SK-N-SH (cell line): ENCODE results near the gene DLG4. TPM values are rescaled to one million over a fixed set of nuclear protein-coding genes. Genes with fewer than 3 reads are reported as not detected.

Experiments
- CTCF ChIA-PET: fragments of 300-600, 350-600 bp; formaldehyde crosslinking; extraction: SDS; loops from one replicate; lab custom pipeline; 2021; lab: Yijun Ruan, JAX
- POLR2A ChIA-PET: fragments of 350-600 bp; sonication (Branson Sonifier 250); formaldehyde crosslinking; extraction: SDS; loops from one replicate; lab custom pipeline; 2020; ENCODE audit warnings: antibody characterized with exemption, inconsistent platforms; lab: Yijun Ruan, JAX
- DNase-seq: peaks from one replicate; pipeline ENCODE4 v3.0.0; 2012
- H2AFZ ChIP-seq: fragments of 200-600 bp; sonication (generic); 2 replicates; pipeline ENCODE4 v1.8.1; 2016; ENCODE audit warnings: antibody characterized with exemption, mild to moderate bottlenecking, low read depth
- H3F3A ChIP-seq: fragments of 200-600 bp; sonication (generic); replicated peaks from 2 replicates; pipeline ENCODE3; 2016; ENCODE audit warnings: antibody characterized with exemption, mild to moderate bottlenecking; ENCODE audit not compliant: insufficient read depth
- H3K27ac ChIP-seq, 2 experiments: fragments of 200-500 bp in 1 of 2; fragments of 200-600 bp in 1 of 2; sonication (Bioruptor generic) in 1 of 2; sonication (generic), shearing (Covaris generic) in 1 of 2; 2 replicates each; pipeline versions ENCODE4 v1.5.1 to v1.6.1; 2014 to 2016; ENCODE audit warnings: low read depth in 2 of 2, inconsistent platforms in 1 of 2, low read length in 1 of 2, mild to moderate bottlenecking in 1 of 2, mixed read lengths in 1 of 2
- H3K27me3 ChIP-seq: fragments of 200-600 bp; sonication (generic), shearing (Covaris generic); 2 replicates; pipeline ENCODE4 v1.6.1; 2016; ENCODE audit warnings: mixed run types; ENCODE audit not compliant: insufficient read depth
- H3K36me3 ChIP-seq, 2 experiments: fragments of 200-500 bp in 1 of 2; fragments of 200-600 bp in 1 of 2; sonication (Bioruptor generic) in 1 of 2; sonication (generic) in 1 of 2; replicated peaks in 1 of 2; 2 replicates each; pipeline versions ENCODE3 to v1.5.1; 2014 to 2016; ENCODE audit warnings: low read length in 1 of 2, mild to moderate bottlenecking in 1 of 2; ENCODE audit not compliant: insufficient read depth in 2 of 2, control insufficient read depth in 1 of 2
- H3K4me1 ChIP-seq, 2 experiments: fragments of 200-500 bp in 1 of 2; fragments of 200-600 bp in 1 of 2; sonication (Bioruptor generic) in 1 of 2; sonication (generic), shearing (Covaris generic) in 1 of 2; 2 replicates each; pipeline versions ENCODE4 v1.5.1 to v1.6.1; 2014 to 2016; ENCODE audit warnings: low read depth in 1 of 2, low read length in 1 of 2, mixed run types in 1 of 2; ENCODE audit not compliant: insufficient read depth in 2 of 2, control insufficient read depth in 1 of 2
- H3K4me2 ChIP-seq: fragments of 200-600 bp; sonication (generic), shearing (Covaris generic); 2 replicates; pipeline ENCODE4 v1.6.1; 2017; ENCODE audit warnings: mixed run types
- H3K4me3 ChIP-seq, 2 experiments: fragments of 200-500 bp in 1 of 2; fragments of 200-600 bp in 1 of 2; sonication (Bioruptor generic) in 1 of 2; sonication (generic), shearing (Covaris generic) in 1 of 2; 2 replicates each; pipeline versions ENCODE4 v1.5.1 to v1.8.1; 2014 to 2016; ENCODE audit warnings: low read depth in 2 of 2, inconsistent platforms in 1 of 2, low read length in 1 of 2, mild to moderate bottlenecking in 1 of 2, mixed read lengths in 1 of 2, moderate library complexity in 1 of 2
- H3K79me2 ChIP-seq: fragments of 200-600 bp; sonication (generic); 2 replicates; pipeline ENCODE4 v1.8.1; 2017; ENCODE audit warnings: mild to moderate bottlenecking; ENCODE audit not compliant: insufficient read depth
- H3K9ac ChIP-seq: fragments of 200-600 bp; sonication (generic); 2 replicates; pipeline ENCODE4 v1.6.1; 2017; ENCODE audit warnings: mixed run types
- H3K9me2 ChIP-seq: fragments of 200-600 bp; sonication (generic); 2 replicates; pipeline ENCODE4 v1.6.1; 2017; ENCODE audit warnings: mixed run types
- H3K9me3 ChIP-seq: fragments of 200-600 bp; sonication (generic); 2 replicates; pipeline ENCODE4 v1.6.1; 2017; ENCODE audit warnings: mixed run types, mild to moderate bottlenecking, moderate library complexity
- H4K20me1 ChIP-seq: fragments of 200-600 bp; sonication (generic); 2 replicates; pipeline ENCODE4 v1.6.1; 2017; ENCODE audit warnings: mild to moderate bottlenecking, mixed run types; ENCODE audit not compliant: insufficient read depth
- CHD2 ChIP-seq: fragments of 150-350 bp; IDR thresholded peaks from 2 replicates; pipeline ENCODE4 v1.6.1; 2018; ENCODE audit warnings: low read length; ENCODE audit not compliant: partially characterized antibody
- ELF1 ChIP-seq: IDR thresholded peaks from 2 replicates; pipeline ENCODE4 v1.4.0; 2012
- EP300 ChIP-seq, 2 experiments: IDR thresholded peaks; 2 replicates each; pipeline versions ENCODE4 v1.4.0 to v1.6.1; 2012; ENCODE audit warnings: borderline replicate concordance in 1 of 2, low read depth in 1 of 2, low read length in 1 of 2
- EZH2phosphoT487 ChIP-seq: fragments of 200-600 bp; sonication (generic); IDR thresholded peaks from 2 replicates; pipeline ENCODE4 v1.6.1; 2017; ENCODE audit warnings: low read depth, mixed run types, mild to moderate bottlenecking, antibody characterized with exemption, moderate library complexity, borderline replicate concordance
- FOSL2 ChIP-seq: IDR thresholded peaks from 2 replicates; pipeline ENCODE4 v1.4.0; 2012; ENCODE audit warnings: low read depth, mild to moderate bottlenecking, moderate library complexity, borderline replicate concordance
- FOXJ3 ChIP-seq: sonication (generic); formaldehyde crosslinking; IDR thresholded peaks from 2 replicates; pipeline ENCODE4 v1.5.1; 2020; ENCODE audit warnings: mild to moderate bottlenecking, missing genetic modification reagents
- MAX ChIP-seq: IDR thresholded peaks from 2 replicates; pipeline ENCODE4 v1.4.0; 2012; ENCODE audit warnings: low read depth
- MXI1 ChIP-seq: IDR thresholded peaks from 2 replicates; pipeline ENCODE4 v1.6.1; 2012; ENCODE audit warnings: mild to moderate bottlenecking, low read depth, low read length, improper control_type of control experiment
- NFIC ChIP-seq: IDR thresholded peaks from 2 replicates; pipeline ENCODE4 v1.4.0; 2012; ENCODE audit warnings: borderline replicate concordance
- NRF1 ChIP-seq: IDR thresholded peaks from 2 replicates; pipeline ENCODE4 v1.6.1; 2012; ENCODE audit warnings: low read depth, mild to moderate bottlenecking, low read length
- PBX3 ChIP-seq: IDR thresholded peaks from 2 replicates; pipeline ENCODE4; 2012
- RAD21 ChIP-seq: IDR thresholded peaks from 2 replicates; pipeline ENCODE4 v1.6.1; 2012; ENCODE audit warnings: mild to moderate bottlenecking, low read length
- REST ChIP-seq: IDR thresholded peaks from 2 replicates; pipeline ENCODE4 v1.6.1; 2012; ENCODE audit warnings: mild to moderate bottlenecking, low read depth, low read length, moderate library complexity
- RFX5 ChIP-seq: IDR thresholded peaks from 2 replicates; pipeline ENCODE4 v1.6.1; 2012; ENCODE audit warnings: mild to moderate bottlenecking, improper control_type of control experiment, low read length
- RXRA ChIP-seq: IDR thresholded peaks from 2 replicates; pipeline ENCODE4 v1.4.0; 2012; ENCODE audit warnings: low read depth, mild to moderate bottlenecking, borderline replicate concordance
- SIN3A ChIP-seq: IDR thresholded peaks from 2 replicates; pipeline ENCODE4 v1.6.1; 2012; ENCODE audit warnings: low read depth, mild to moderate bottlenecking, low read length, moderate library complexity, borderline replicate concordance
- TAF1 ChIP-seq: IDR thresholded peaks from 2 replicates; pipeline ENCODE4 v1.6.1; 2012; ENCODE audit warnings: low read depth, mild to moderate bottlenecking, low read length, moderate library complexity, borderline replicate concordance
- TCF12 ChIP-seq: IDR thresholded peaks from 2 replicates; pipeline ENCODE4 v1.4.0; 2012
- YY1 ChIP-seq: IDR thresholded peaks from 2 replicates; pipeline ENCODE4 v1.4.0; 2012; ENCODE audit warnings: low read depth, mild to moderate bottlenecking
- WGBS: methylation state at CpG from one replicate; pipeline ENCODE4 v1.1.6; 2017; ENCODE audit warnings: low lambda C conversion rate; 5-methylcytosine and 5-hydroxymethylcytosine counted together
- polyA plus RNA-seq, 3 experiments: library from polyadenylated mRNA; depleted of rRNA; stranded (reverse); fragments of >200 nt; gene quantifications; 2 replicates each; pipeline ENCODE4 v1.2.3, GENCODE V29; 2012

DLG4 gene
- polyA plus RNA-seq, 1 of the 3 experiments (the other 2 are of a cell fraction), result 30.5 TPM

GRCh38 chr17:7176107-7176840 is 43.4 kb downstream of the DLG4 start:
- no peaks in the 10 kb centered on the region for H3K36me3 ChIP-seq
- H3K4me3 ChIP-seq, result no peak overlapping the region
- H3K9me2 ChIP-seq, result no peaks in the 10 kb centered on the region
- no peaks in the 10 kb centered on the region for H3K9me3 ChIP-seq
- H3K27me3 ChIP-seq, result no peaks in the 10 kb centered on the region
- H4K20me1 ChIP-seq, result no peaks in the 10 kb centered on the region
- H3F3A ChIP-seq, result peaks cover 3% of the 10 kb centered on the region
- POLR2A ChIA-PET, result interaction anchor here (0.6 kb wide), 1 partner anchor 228 kb away, joined by 3 read pairs; the partner anchor contains the start of gene TMEM256
- DNase-seq, result no peak
- TF ChIP-seq NFIC, result no peak
- no peak for TF ChIP-seq REST
- TF ChIP-seq YY1, result no peak
- TF ChIP-seq PBX3, result no peak
- no peak for TF ChIP-seq EZH2phosphoT487
- no peak for TF ChIP-seq FOXJ3 (CRISPR knock-in tag)
- no peak for TF ChIP-seq MAX
- no peak for TF ChIP-seq NRF1
- TF ChIP-seq FOSL2, result no peak
- no peak for TF ChIP-seq TAF1
- TF ChIP-seq, all 33 proteins: peak for 0
- peaks cover 0 to 8% of the 10 kb centered on the region in 2 experiments; a peak in 1 of 4 replicates for H3K4me1 ChIP-seq
- H3K9ac ChIP-seq, result no peak overlapping the region
- H3K4me2 ChIP-seq, result no peak overlapping the region
- no peak overlapping the region for H3K27ac ChIP-seq
- CTCF ChIA-PET, result interaction anchor here (1.3 to 12.9 kb wide), 17 partner anchors 9 to 308 kb away, joined by 3 to 217 read pairs (median 10); partner anchors contain the start of genes ASGR2, POLR2A and SLC16A11
- no peaks in the 10 kb centered on the region for H3K79me2 ChIP-seq
- 87% methylated on average over 1 of the region's 1 CpG for WGBS
- no peak overlapping the region for H2AFZ ChIP-seq

GRCh38 chr17:7175330-7175733 is 44.3 kb downstream of the DLG4 start:
- CTCF ChIA-PET, result no interaction called here
- no peaks in the 10 kb centered on the region for H3K36me3 ChIP-seq
- no peak overlapping the region for H3K4me3 ChIP-seq
- no peak overlapping the region for H3K4me2 ChIP-seq
- H3K9me2 ChIP-seq, result no peaks in the 10 kb centered on the region
- 74% methylated on average over 5 of the region's 5 CpGs for WGBS
- no peaks in the 10 kb centered on the region for H3K9me3 ChIP-seq
- H3K9ac ChIP-seq, result no peak overlapping the region
- no peak for DNase-seq
- no peaks in the 10 kb centered on the region for H3K79me2 ChIP-seq
- H2AFZ ChIP-seq, result no peak overlapping the region
- H3K27me3 ChIP-seq, result no peaks in the 10 kb centered on the region
- H4K20me1 ChIP-seq, result no peaks in the 10 kb centered on the region
- no peak overlapping the region for H3K27ac ChIP-seq
- POLR2A ChIA-PET, result no interaction called here
- peaks cover 3% of the 10 kb centered on the region for H3F3A ChIP-seq
- H3K4me1 ChIP-seq, result peaks cover 0 to 8% of the 10 kb centered on the region in 2 experiments; a peak in 1 of 4 replicates
- no peak for TF ChIP-seq MXI1
- TF ChIP-seq RXRA, result no peak
- TF ChIP-seq TAF1, result no peak
- no peak for TF ChIP-seq RAD21
- TF ChIP-seq RFX5, result no peak
- TF ChIP-seq SIN3A, result no peak
- no peak for TF ChIP-seq YY1
- no peak for TF ChIP-seq EP300 (IDR thresholded peaks at IDR 0.05; ENCODE audit: borderline replicate concordance in 1 of 2, low read depth in 1 of 2, low read length in 1 of 2)
- TF ChIP-seq NRF1, result no peak
- TF ChIP-seq CHD2, result no peak
- no peak for TF ChIP-seq TCF12
- TF ChIP-seq MAX, result no peak
- no peak for TF ChIP-seq ELF1
